Activated CD8-positive, alpha-beta memory T cell treated with anti-CD3 and anti-CD28 coated beads, Interleukin-2, amount 50 U/mL, for 1 hour (primary cell): ENCODE results near the gene ID1.
"Not testable (repeated sequence)": the region's sequence is repeated elsewhere in the genome, so short reads cannot be mapped to it uniquely, and the experiment has no call there.

ENCODE experiments used
- DNase-seq: peaks from one replicate; pipeline ENCODE4 v3.0.0-alpha.2; 2020; ENCODE audit errors: extremely low read depth

Gene ID1

GRCh38 chr20:31602431-31602778 is 2.7 kb upstream of the ID1 start:
- no peak for DNase-seq

GRCh38 chr20:31602779-31603441 is 2.2 kb upstream of the ID1 start:
- no peak for DNase-seq

- DNase-seq: peak; percentile 75
Measured at GRCh38 chr20:31603822-31604566, 1.1 kb upstream of the ID1 start.

DNA sequence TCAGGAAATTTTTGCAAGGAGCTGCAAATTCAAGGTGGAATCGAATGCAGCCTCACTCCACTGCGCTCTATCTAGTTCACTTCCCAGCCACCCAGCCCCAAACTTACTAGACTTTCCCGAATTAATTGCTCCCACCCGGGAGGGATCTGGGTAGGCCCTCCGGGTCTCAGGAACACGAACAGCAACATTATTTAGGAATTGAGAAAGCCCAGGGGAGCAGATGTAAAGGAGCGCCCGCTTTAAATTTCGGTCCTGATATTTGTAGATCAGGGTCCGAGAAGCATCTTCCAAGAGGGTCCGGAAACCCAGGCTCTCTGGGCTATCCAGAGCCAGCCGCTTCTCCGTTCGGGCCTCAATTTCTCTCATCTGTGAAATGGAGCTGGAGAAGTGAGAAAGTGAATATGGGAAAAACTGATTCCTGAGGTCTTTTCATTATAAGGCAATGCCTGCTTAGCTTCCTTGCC is 490 bp upstream of the ID1 start:
- no peak for DNase-seq

- DNase-seq: no peak
Measured at GRCh38 chr20:31605902-31606803, 1.1 kb downstream of the ID1 start.

- DNase-seq: no peak
Measured at GRCh38 chr20:31606804-31607639, 1.9 kb downstream of the ID1 start.

DNA sequence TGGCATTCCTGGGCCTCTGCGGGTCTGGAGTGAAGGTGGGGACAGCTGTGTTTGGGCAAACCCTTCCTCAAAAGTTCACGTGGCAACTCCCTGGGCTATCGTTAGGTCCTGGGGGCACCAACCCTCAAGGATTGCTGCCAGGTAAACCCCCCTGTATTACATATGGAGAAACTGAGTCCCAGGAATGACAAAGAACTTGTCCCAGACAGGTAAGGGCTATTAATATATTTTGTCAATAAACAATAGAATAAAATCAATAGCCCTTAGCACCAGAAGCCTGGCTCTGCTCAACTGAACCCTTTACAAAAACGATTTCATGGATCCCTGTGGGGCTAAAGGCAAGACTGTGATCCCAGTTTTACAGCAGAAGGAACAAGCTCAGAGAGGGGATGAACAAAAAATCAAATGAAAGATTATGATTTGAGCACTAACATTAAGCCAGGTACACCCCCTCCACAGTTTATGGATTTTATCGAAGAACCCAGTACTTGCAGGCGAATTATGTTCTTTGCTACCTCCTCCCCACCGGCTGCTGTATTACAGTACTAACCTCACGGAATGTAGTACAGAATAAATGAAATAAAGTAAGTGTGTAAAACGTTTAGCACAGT is 2.7 kb downstream of the ID1 start:
- DNase-seq: no peak

- no peak for DNase-seq
Measured at GRCh38 chr20:31608251-31608945, 3.3 kb downstream of the ID1 start.

DNA sequence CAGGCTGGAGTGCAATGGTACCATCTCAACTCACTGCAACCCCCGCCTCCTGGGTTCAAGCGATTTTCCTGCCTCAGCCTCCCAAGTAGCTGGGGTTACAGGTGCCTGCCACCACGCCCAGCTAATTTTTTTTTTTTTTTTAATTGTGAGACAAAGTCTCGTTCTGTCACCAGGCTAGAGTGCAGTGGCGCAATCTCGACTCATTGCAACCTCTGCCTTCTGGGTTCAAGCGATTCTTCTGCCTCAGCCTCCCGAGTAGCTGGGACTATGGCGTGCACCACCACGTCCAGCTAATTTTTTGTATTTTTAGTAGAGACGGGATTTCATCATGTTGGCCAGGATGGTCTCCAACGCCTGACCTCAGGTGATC is 7.2 kb downstream of the ID1 start:
- DNase-seq: not testable (repeated sequence)

- no peak for DNase-seq
Measured at GRCh38 chr20:31615416-31615815, 10.3 kb downstream of the ID1 start.

- DNase-seq: no peak
Measured at GRCh38 chr20:31617432-31618104, 12.5 kb downstream of the ID1 start.

DNA sequence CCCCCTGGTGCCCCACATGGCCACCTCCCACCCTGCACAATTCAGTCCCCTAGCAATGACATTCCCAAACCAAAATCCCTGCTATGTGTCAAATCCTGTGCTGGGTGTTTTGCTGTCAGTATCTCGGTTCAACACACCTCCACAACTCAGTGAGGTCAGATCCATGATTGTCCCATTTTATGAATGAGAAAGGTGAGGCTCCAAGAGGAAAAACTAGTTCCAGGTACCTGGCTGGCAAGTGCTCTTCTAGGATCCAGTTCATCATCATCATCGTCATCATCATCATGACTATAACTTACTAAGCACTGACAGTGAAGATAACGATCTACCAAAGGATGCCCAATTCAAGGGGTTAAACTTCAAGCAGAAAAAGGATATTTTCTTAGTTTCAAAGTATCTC is 15.2 kb downstream of the ID1 start:
- DNase-seq: no peak

GRCh38 chr20:31623123-31623505 is 18.0 kb downstream of the ID1 start:
- DNase-seq: not testable (repeated sequence)

DNA sequence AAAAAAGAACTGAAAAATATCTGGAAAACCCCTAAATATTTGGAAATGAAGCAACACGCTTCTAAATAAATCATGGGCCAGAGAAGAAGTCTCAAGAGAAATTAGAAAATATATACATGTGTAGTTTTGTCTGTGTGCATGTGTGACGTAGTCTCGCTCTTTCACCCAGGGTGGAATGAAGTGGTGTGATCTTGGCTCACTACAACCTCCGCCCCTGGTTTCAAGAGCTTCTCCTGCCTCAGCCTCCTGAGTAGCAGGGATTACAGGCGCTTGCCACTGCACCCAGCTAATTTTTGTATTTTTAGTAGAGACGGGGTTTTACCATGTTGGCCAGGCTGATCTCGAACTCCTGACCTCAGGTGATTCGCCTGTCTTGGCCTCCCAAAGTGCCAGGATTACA is 21.4 kb downstream of the ID1 start:
- DNase-seq: not testable (repeated sequence)

DNA sequence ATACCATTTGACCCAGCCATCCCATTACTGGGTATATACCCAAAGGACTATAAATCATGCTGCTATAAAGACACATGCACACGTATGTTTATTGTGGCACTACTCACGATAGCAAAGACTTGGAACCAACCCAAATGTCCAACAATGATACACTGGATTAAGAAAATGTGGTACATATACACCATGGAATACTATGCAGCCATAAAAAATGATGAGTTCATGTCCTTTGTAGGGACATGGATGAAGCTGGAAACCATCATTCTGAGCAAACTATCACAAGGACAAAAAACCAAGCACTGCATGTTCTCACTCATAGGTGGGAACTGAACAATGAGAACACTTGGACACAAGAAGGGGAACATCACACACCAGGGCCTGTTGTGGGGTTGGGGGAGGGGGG is 23.0 kb downstream of the ID1 start:
- not testable (repeated sequence) for DNase-seq

GRCh38 chr20:31630187-31630790 is 25.2 kb downstream of the ID1 start:
- DNase-seq: no peak

DNA sequence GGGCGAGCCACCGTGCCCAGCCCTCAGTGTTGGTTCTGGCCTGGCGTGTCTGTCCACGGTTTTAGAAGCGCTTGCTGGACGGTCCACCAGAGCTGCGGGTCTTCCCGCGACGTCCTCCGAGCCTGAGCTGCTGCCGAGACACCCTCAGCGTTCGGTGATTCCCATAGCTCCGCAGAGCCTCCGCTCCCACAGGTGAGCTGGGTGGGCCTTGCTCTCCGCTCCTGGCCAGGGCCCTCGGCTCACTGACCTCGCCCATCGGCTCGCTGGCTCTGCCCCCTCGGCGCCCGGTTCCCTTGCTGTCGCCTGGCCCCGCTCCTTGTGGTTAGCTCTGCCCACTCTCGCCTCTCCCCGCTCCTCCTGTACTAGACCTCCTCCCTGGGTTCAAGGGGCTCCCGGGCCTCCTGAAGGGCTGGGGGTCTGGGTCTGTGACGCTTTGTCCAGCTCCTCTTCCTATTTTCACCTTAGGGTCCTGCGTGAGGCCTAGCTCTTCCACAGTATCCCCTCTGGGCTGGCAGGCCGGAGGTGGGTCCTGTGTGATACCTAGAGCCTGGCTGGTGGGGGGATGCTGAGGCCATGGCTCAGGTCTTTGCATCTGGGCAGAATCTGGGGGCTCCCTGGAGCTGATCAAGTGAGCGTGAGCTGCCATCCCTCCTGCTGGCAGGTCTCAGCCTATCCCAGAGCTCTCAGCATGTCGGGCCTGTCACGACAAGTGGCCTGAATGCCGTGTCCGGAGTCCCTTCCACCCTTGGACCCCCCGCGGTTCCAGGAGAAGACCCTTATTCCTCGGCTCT is 27.7 kb downstream of the ID1 start:
- no peak for DNase-seq

DNA sequence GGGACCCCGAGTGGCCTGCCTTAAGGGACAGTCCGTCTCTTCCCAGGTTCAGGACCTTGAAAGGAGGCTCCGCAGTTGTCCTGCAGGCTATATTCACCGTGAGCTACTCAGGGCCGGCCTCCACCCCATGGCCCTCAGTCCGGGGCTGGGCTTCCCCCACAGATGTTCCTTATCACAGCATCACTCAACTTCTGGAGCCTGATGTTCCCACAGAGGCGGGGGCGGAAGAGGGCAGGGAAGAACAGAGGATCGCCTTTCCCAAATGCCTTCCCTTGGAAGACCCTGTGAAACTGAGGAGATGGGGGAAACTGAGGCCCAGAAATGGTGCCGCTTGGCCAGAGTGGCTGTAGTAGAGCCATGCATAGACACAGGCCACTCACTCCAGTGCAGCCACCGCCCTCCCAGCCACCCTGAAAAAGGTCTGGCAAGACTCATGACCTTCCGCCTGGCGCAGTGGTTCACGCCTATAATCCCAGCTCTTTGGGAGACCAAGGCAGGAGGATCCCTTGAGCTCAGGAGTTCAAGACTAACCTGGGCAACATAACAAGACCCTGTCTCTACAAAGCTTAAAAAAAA is 28.3 kb downstream of the ID1 start:
- DNase-seq: no peak
